Activated CD4-positive, alpha-beta T cell treated with anti-CD3 and anti-CD28 coated beads, Interleukin-2, Interleukin-6, amounts not matched to agents 100 ng/mL and 50 ng/mL, durations not matched to agents 16 hours and 8 hours (primary cell): Measurements from ENCODE around the gene RNF113B.

Experiments
- DNase-seq: peaks from one replicate; pipeline ENCODE4 v3.0.0-alpha.2; 2020

RNF113B gene

GRCh38 chr13:98134901-98135300 is 42.2 kb downstream of the RNF113B start:
- DNase-seq = no peak

GRCh38 chr13:98133946-98134345 is 43.1 kb downstream of the RNF113B start:
- no peak for DNase-seq

- DNase-seq = no peak
These were observed 47.9 kb downstream of the RNF113B start for GRCh38 chr13:98129059-98129746.
